ENCODE results near the gene MSI2. TPM values are rescaled to one million over a fixed set of nuclear protein-coding genes. Genes with fewer than 3 reads are reported as not detected.

The MSI2 gene
- total RNA-seq: 30.5 and 33.8 TPM in 2 replicates

- peak within 1 kb of the TSS; percentile 74 for H3K4me3 ChIP-seq (ENCODE audit: low read depth, low read length)
- no peaks in the 10 kb centered on the region for H3K27me3 ChIP-seq (ENCODE audit: control insufficient read depth, insufficient read depth, low read length)
- no peaks in the 10 kb centered on the region for H3K36me3 ChIP-seq (ENCODE audit: control insufficient read depth, insufficient read depth, low read length)
- peak; percentile 18 for DNase-seq (ENCODE audit: low read depth)
- peak; percentile 6 for TF ChIP-seq CTCF (IDR thresholded peaks at IDR 0.05; ENCODE audit: insufficient read depth, low read length, poor library complexity, severe bottlenecking)
These were observed at the start of gene MSI2 for GRCh38 chr17:57255776-57256681. Gene MSI2 (plus strand): TSS chr17:57256523. CDS start chr17:57256743, 220 bp downstream.

- Histone ChIP-seq H3K36me3 (ENCODE audit: control insufficient read depth, insufficient read depth, low read length) (no peaks in the 10 kb centered on the region), H3K4me3 (ENCODE audit: low read depth, low read length) (no peak overlapping the region), H3K27me3 (ENCODE audit: control insufficient read depth, insufficient read depth, low read length) (no peaks in the 10 kb centered on the region)
- DNase-seq (ENCODE audit: low read depth): no peak
- TF ChIP-seq CTCF (IDR thresholded peaks at IDR 0.05; ENCODE audit: insufficient read depth, low read length, poor library complexity, severe bottlenecking): no peak
These were observed 49.4 kb upstream of the MSI2 start for GRCh38 chr17:57206928-57207327.

GRCh38 chr17:57207396-57207795 is 48.9 kb upstream of the MSI2 start:
- no peaks in the 10 kb centered on the region for H3K27me3 ChIP-seq (ENCODE audit: control insufficient read depth, insufficient read depth, low read length)
- no peak for TF ChIP-seq CTCF (IDR thresholded peaks at IDR 0.05; ENCODE audit: insufficient read depth, low read length, poor library complexity, severe bottlenecking)
- H3K4me3 ChIP-seq (ENCODE audit: low read depth, low read length): no peak overlapping the region
- DNase-seq (ENCODE audit: low read depth): no peak
- H3K36me3 ChIP-seq (ENCODE audit: control insufficient read depth, insufficient read depth, low read length): no peaks in the 10 kb centered on the region

- H3K36me3 ChIP-seq (ENCODE audit: control insufficient read depth, insufficient read depth, low read length): no peaks in the 10 kb centered on the region
- H3K27me3 ChIP-seq (ENCODE audit: control insufficient read depth, insufficient read depth, low read length): no peaks in the 10 kb centered on the region
- peak; percentile 26 for DNase-seq (ENCODE audit: low read depth)
- no peak overlapping the region for H3K4me3 ChIP-seq (ENCODE audit: low read depth, low read length)
- no peak for TF ChIP-seq CTCF (IDR thresholded peaks at IDR 0.05; ENCODE audit: insufficient read depth, low read length, poor library complexity, severe bottlenecking)
These were observed 46.1 kb upstream of the MSI2 start for GRCh38 chr17:57210224-57210553.

GRCh38 chr17:57210972-57211411 is 45.3 kb upstream of the MSI2 start:
- Histone ChIP-seq H3K27me3 (ENCODE audit: control insufficient read depth, insufficient read depth, low read length) (no peaks in the 10 kb centered on the region), H3K4me3 (ENCODE audit: low read depth, low read length) (no peak overlapping the region), H3K36me3 (ENCODE audit: control insufficient read depth, insufficient read depth, low read length) (no peaks in the 10 kb centered on the region)
- TF ChIP-seq CTCF (IDR thresholded peaks at IDR 0.05; ENCODE audit: insufficient read depth, low read length, poor library complexity, severe bottlenecking): no peak
- no peak for DNase-seq (ENCODE audit: low read depth)
